WTC11 (cell line): ENCODE results near the gene DTX1.

Source experiments
- CREB1 ChIP-seq: sonication (generic); formaldehyde crosslinking; IDR thresholded peaks from 2 replicates; pipeline ENCODE4 v1.8.0; 2023; ENCODE audit warnings: mild to moderate bottlenecking, missing genetic modification reagents
- CTCF ChIP-seq: fragments of 200-600 bp; IDR thresholded peaks from 2 replicates; pipeline ENCODE4 v1.8.0; 2022; ENCODE audit warnings: antibody characterized with exemption
- NFYB ChIP-seq: sonication (generic); formaldehyde crosslinking; conservative IDR thresholded peaks from 2 replicates; pipeline ENCODE4 v1.8.0; 2022; ENCODE audit warnings: low read depth, missing genetic modification reagents
- ZMAT4 ChIP-seq: fragments of 250-450 bp; sonication (Bioruptor Pico); IDR thresholded peaks from 2 replicates; pipeline ENCODE4 v1.9.0; 2021; ENCODE audit warnings: mild to moderate bottlenecking

- no peak for TF ChIP-seq CTCF
- TF ChIP-seq ZMAT4 (CRISPR knock-in tag): no peak
- no peak for TF ChIP-seq NFYB
- TF ChIP-seq CREB1 (CRISPR knock-in tag): no peak
Observed at GRCh38 chr12:113007166-113007565, 49.4 kb upstream of the DTX1 start.
